LNCAP (cell line): Measurements from ENCODE around the gene SLC15A5.

Experiments
- TF ChIP-seq, protein P1 (sequence below): fragments of 450-650 bp; IDR thresholded peaks from 2 replicates; pipeline ENCODE4 v1.5.1; 2017; ENCODE audit warnings: mild to moderate bottlenecking

SLC15A5 gene

DNA sequence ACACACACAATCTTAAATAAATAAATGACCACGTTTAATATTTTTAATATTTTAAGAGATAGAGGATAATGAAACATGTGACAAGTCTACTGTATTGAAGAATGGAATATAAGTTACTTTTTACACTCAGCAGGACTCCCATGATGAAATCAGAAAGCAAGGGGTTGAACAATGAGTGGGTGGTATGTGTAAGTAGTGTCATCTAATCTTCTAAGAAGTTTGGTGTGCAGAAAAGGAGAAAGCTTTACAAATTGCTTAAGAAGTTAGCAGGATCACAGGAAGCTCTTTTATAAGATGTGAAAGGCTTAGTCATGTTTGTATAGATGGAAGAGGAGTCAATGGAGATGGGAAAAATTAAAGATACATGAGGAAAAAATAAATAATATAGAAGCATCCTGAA, 47.8 kb downstream of the SLC15A5 start:
- TF ChIP-seq, protein P1, sequence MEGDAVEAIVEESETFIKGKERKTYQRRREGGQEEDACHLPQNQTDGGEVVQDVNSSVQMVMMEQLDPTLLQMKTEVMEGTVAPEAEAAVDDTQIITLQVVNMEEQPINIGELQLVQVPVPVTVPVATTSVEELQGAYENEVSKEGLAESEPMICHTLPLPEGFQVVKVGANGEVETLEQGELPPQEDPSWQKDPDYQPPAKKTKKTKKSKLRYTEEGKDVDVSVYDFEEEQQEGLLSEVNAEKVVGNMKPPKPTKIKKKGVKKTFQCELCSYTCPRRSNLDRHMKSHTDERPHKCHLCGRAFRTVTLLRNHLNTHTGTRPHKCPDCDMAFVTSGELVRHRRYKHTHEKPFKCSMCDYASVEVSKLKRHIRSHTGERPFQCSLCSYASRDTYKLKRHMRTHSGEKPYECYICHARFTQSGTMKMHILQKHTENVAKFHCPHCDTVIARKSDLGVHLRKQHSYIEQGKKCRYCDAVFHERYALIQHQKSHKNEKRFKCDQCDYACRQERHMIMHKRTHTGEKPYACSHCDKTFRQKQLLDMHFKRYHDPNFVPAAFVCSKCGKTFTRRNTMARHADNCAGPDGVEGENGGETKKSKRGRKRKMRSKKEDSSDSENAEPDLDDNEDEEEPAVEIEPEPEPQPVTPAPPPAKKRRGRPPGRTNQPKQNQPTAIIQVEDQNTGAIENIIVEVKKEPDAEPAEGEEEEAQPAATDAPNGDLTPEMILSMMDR: no peak

DNA sequence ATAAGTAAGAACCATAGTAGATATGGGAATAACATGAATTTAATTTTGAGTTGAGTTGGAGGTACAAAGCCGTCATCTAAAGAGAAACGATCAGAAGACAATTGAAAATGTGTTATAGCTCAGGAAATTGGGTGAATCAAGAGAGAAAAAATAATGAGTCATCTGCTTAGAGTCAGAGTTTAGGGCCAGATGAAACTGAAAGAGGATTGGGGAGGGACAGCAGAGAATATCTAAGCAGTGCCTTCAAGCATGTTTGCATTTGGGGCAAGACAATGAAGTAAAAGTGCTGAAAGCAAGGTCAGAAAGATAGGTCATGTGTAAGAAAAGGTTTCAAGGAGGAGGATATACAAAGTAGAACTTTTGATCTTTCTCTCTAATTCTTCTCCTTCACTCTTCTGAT, 49.4 kb downstream of the SLC15A5 start:
- TF ChIP-seq, protein P1: no peak

- TF ChIP-seq, protein P1: no peak
Measured at GRCh38 chr12:16225692-16226091, 51.8 kb downstream of the SLC15A5 start.

GRCh38 chr12:16224196-16224595, 53.3 kb downstream of the SLC15A5 start:
- TF ChIP-seq, protein P1: no peak

- TF ChIP-seq, protein P1: no peak
Measured at GRCh38 chr12:16221776-16222175, 55.7 kb downstream of the SLC15A5 start.

- TF ChIP-seq, protein P1: no peak
Measured at GRCh38 chr12:16220120-16220519, 57.4 kb downstream of the SLC15A5 start.

GRCh38 chr12:16218934-16219751, 58.3 kb downstream of the SLC15A5 start:
- TF ChIP-seq, protein P1: no peak
